Panc1 (cell line): ENCODE measurements around the gene AMBP.

Experiments used
- CTCF ChIP-seq: fragments of 450-650 bp; IDR thresholded peaks from 2 replicates; pipeline ENCODE4 v1.5.1; 2017; ENCODE audit warnings: mild to moderate bottlenecking
- POLR2AphosphoS5 ChIP-seq: IDR thresholded peaks from 2 replicates; pipeline ENCODE4 v1.6.1; 2012; ENCODE audit warnings: mild to moderate bottlenecking, low read depth, low read length, moderate library complexity
- REST ChIP-seq, 2 experiments: IDR thresholded peaks; 2 replicates each; pipeline ENCODE4 v1.6.1; 2011 to 2012; ENCODE audit warnings: low read depth in 2 of 2, control low read depth in 1 of 2, low read length in 1 of 2, mild to moderate bottlenecking in 1 of 2, moderate library complexity in 1 of 2; ENCODE audit not compliant: insufficient read depth in 1 of 2

- no peak for TF ChIP-seq CTCF
- TF ChIP-seq POLR2AphosphoS5 = no peak
- TF ChIP-seq REST (IDR thresholded peaks at IDR 0.05; ENCODE audit: insufficient read depth in 1 of 2, low read depth in 2 of 2, low read length in 1 of 2) = no peak
Observed at GRCh38 chr9:114056527-114056926, 21.6 kb downstream of the AMBP start.
